ENCODE data around the gene KIAA1328. TPM values are rescaled to one million over a fixed set of nuclear protein-coding genes. Genes with fewer than 3 reads are reported as not detected.

The KIAA1328 gene
- total RNA-seq, 1 experiment from 2014 or later: 4.9 TPM

DNA sequence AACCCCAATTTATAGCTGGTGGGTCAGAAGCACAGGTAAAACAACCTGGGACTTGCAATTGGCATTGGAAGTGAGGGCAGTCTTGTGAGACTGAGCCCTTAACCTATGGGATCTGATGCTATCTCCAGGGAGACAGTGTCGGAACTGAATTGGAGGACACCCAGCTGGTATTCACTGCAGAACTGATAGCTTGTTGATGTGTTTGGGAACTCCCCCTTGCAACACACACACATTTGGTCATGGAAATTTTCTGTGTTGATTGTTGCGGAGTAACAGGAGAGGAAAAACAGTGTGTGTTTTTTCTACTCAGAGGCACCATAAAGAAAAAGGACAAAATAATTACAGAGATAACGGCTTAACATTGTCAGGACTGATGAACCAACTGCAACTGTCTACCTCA, 16.2 kb upstream of the KIAA1328 start:
- TF ChIP-seq CTCF (IDR thresholded peaks at IDR 0.05; ENCODE audit: insufficient read depth in 1 of 2, low read depth in 1 of 2, low read length in 1 of 2, severe bottlenecking in 1 of 2, unreplicated experiment in 1 of 2): no peak
- Mint-ChIP-seq H3K27ac (ENCODE audit: unreplicated experiment) (no peak overlapping the region), H3K27me3 (ENCODE audit: insufficient read depth, unreplicated experiment) (no peaks in the 10 kb centered on the region), H3K36me3 (ENCODE audit: insufficient read depth, unreplicated experiment) (no peaks in the 10 kb centered on the region), H3K4me1 (ENCODE audit: low read depth, unreplicated experiment) (no peaks in the 10 kb centered on the region), H3K9me3 (ENCODE audit: unreplicated experiment) (no peaks in the 10 kb centered on the region), H3K4me3 (ENCODE audit: unreplicated experiment) (no peak overlapping the region)
- Histone ChIP-seq H3K4me3 (ENCODE audit: low read depth, low read length) (no peak overlapping the region), H3K9me3 (no peaks in the 10 kb centered on the region), H3K4me1 (no peaks in the 10 kb centered on the region), H3K36me3 (ENCODE audit: control insufficient read depth, insufficient read depth, low read length) (no peaks in the 10 kb centered on the region), H3K27me3 (replicated peaks; ENCODE audit: control insufficient read depth, insufficient read depth, low read length) (no peaks in the 10 kb centered on the region)
- intact Hi-C loops (cut with micrococcal nuclease; ENCODE audit: unreplicated experiment): no loop called here
- no peak for DNase-seq
- POLR2A ChIA-PET: no interaction called here
- CTCF ChIA-PET: no interaction called here
- no TSS peak for BruUV-seq (replicated peaks)

DNA sequence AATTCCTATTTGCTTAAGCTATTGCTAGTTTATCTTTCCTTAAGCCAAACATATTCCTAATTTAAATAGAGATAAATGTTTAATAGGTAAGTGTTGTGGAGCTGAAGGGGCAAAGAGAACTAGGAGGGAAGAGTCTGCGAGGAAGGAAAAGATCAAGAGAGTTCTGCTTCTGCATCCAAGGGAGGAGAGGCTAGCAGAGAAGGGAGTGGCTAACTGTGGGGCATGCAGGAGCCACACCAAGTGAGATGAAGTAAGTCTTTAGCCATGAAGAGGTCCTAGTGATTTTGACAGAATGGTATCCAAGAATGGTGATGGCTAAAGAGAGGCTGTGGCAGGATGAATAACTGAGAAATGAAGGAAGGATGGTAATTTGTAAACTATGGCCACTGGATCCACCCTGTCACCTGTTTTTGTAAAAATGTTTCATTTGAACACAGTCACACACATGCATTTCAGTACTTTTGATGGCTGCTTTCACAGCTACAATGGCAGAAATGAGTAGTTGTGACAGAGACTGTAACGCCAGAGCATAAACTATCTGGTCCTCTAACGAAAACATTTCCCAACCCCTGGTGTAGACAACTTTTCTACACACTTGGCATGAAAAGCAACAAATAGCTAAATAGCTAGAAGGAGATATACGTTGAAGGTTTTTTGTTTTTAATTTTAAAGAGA, 15.7 kb upstream of the KIAA1328 start:
- Mint-ChIP-seq H3K4me3 (ENCODE audit: unreplicated experiment) (no peak overlapping the region), H3K27ac (ENCODE audit: unreplicated experiment) (no peak overlapping the region), H3K36me3 (ENCODE audit: insufficient read depth, unreplicated experiment) (no peaks in the 10 kb centered on the region), H3K27me3 (ENCODE audit: insufficient read depth, unreplicated experiment) (no peaks in the 10 kb centered on the region), H3K4me1 (ENCODE audit: low read depth, unreplicated experiment) (no peaks in the 10 kb centered on the region), H3K9me3 (ENCODE audit: unreplicated experiment) (no peaks in the 10 kb centered on the region)
- Histone ChIP-seq H3K4me1 (no peaks in the 10 kb centered on the region), H3K9me3 (no peaks in the 10 kb centered on the region), H3K27me3 (replicated peaks; ENCODE audit: control insufficient read depth, insufficient read depth, low read length) (no peaks in the 10 kb centered on the region), H3K36me3 (ENCODE audit: control insufficient read depth, insufficient read depth, low read length) (no peaks in the 10 kb centered on the region), H3K4me3 (ENCODE audit: low read depth, low read length) (no peak overlapping the region)
- ChIA-PET POLR2A (no interaction called here), CTCF (no interaction called here)
- DNase-seq: no peak
- no peak for TF ChIP-seq CTCF (IDR thresholded peaks at IDR 0.05; ENCODE audit: insufficient read depth in 1 of 2, low read depth in 1 of 2, low read length in 1 of 2, severe bottlenecking in 1 of 2, unreplicated experiment in 1 of 2)
- intact Hi-C loops (cut with micrococcal nuclease; ENCODE audit: unreplicated experiment): no loop called here
- BruUV-seq (replicated peaks): no TSS peak

- H3K27ac Mint-ChIP-seq (ENCODE audit: unreplicated experiment): no peak overlapping the region
- H3K9me3 Mint-ChIP-seq (ENCODE audit: unreplicated experiment): no peaks in the 10 kb centered on the region
- no TSS peak for BruUV-seq (replicated peaks)
- Histone ChIP-seq H3K4me3 (ENCODE audit: low read depth, low read length) (no peak overlapping the region), H3K9me3 (no peaks in the 10 kb centered on the region), H3K27me3 (replicated peaks; ENCODE audit: control insufficient read depth, insufficient read depth, low read length) (no peaks in the 10 kb centered on the region), H3K36me3 (ENCODE audit: control insufficient read depth, insufficient read depth, low read length) (no peaks in the 10 kb centered on the region), H3K4me1 (no peaks in the 10 kb centered on the region)
- no peaks in the 10 kb centered on the region for H3K36me3 Mint-ChIP-seq (ENCODE audit: insufficient read depth, unreplicated experiment)
- DNase-seq: no peak
- intact Hi-C loops (cut with micrococcal nuclease; ENCODE audit: unreplicated experiment): no loop called here
- H3K4me3 Mint-ChIP-seq (ENCODE audit: unreplicated experiment): no peak overlapping the region
- no peaks in the 10 kb centered on the region for H3K4me1 Mint-ChIP-seq (ENCODE audit: low read depth, unreplicated experiment)
- ChIA-PET POLR2A (no interaction called here), CTCF (no interaction called here)
- H3K27me3 Mint-ChIP-seq (ENCODE audit: insufficient read depth, unreplicated experiment): no peaks in the 10 kb centered on the region
- TF ChIP-seq CTCF (IDR thresholded peaks at IDR 0.05; ENCODE audit: insufficient read depth in 1 of 2, low read depth in 1 of 2, low read length in 1 of 2, severe bottlenecking in 1 of 2, unreplicated experiment in 1 of 2): no peak
Measured at GRCh38 chr18:36813824-36814223, 15.1 kb upstream of the KIAA1328 start.

All from Caco-2 (cell line).